Osteocyte (in vitro differentiated cells): ENCODE results near the gene UQCRC2. TPM values are rescaled to one million over a fixed set of nuclear protein-coding genes. Genes with fewer than 3 reads are reported as not detected.

Experiments
- DNase-seq: peaks from one replicate; pipeline ENCODE4 v3.0.0; 2021; ENCODE audit warnings: mixed read lengths; ENCODE audit not compliant: unreplicated experiment; ENCODE audit errors: extremely low spot score
- H3K27ac Mint-ChIP-seq: one replicate; pipeline ENCODE4 v1.8.0; 2021; ENCODE audit warnings: mild to moderate bottlenecking, mixed read lengths; ENCODE audit not compliant: unreplicated experiment
- H3K27me3 Mint-ChIP-seq: one replicate; pipeline ENCODE4 v1.8.0; 2021; ENCODE audit warnings: mixed read lengths; ENCODE audit not compliant: unreplicated experiment
- H3K36me3 Mint-ChIP-seq: one replicate; pipeline ENCODE4 v1.8.0; 2021; ENCODE audit warnings: mixed read lengths; ENCODE audit not compliant: unreplicated experiment
- H3K4me1 Mint-ChIP-seq: one replicate; pipeline ENCODE4 v1.8.0; 2021; ENCODE audit warnings: mixed read lengths; ENCODE audit not compliant: unreplicated experiment
- H3K4me3 Mint-ChIP-seq: one replicate; pipeline ENCODE4 v1.8.0; 2021; ENCODE audit warnings: mild to moderate bottlenecking, moderate library complexity, mixed read lengths; ENCODE audit not compliant: unreplicated experiment
- H3K9me3 Mint-ChIP-seq: one replicate; pipeline ENCODE4 v1.8.0; 2021; ENCODE audit warnings: mixed read lengths; ENCODE audit not compliant: unreplicated experiment
- CTCF ChIP-seq: fragments of 200-600 bp; sonication (generic); IDR thresholded peaks from 2 replicates; pipeline ENCODE4 v1.5.0; 2021; ENCODE audit warnings: antibody characterized with exemption, mild to moderate bottlenecking, moderate library complexity
- total RNA-seq: library from RNA; stranded (reverse); gene quantifications from 2 replicates; pipeline ENCODE4 v1.2.1, GENCODE V29; 2021

The UQCRC2 gene
- total RNA-seq, 1 donor from 2014 or later, result 200 TPM

DNA sequence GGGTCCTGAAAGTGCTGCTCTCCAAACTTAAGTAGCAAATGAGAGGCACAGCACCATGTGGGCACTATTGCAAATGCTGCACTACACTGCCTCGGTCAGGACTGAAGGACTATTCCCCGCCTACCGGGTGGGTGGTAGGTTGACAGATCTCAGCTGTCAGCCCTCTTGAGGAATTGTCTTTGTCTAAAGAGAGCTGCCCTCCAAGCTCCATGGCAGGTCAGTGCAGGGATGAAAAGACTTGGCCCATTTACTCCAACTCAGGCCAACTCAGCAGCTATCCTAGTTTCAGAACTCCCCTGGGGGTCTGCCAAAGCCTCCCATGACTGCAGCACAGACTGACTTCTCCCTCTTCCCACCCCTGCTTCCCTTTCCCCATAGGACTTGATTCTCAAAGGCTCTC, 51.2 kb downstream of the UQCRC2 start:
- no peaks in the 10 kb centered on the region for H3K9me3 Mint-ChIP-seq
- H3K4me1 Mint-ChIP-seq, result peaks cover 26% of the 10 kb centered on the region

GRCh38 chr16:22005746-22006145, 52.6 kb downstream of the UQCRC2 start:
- no peak overlapping the region for H3K27ac Mint-ChIP-seq
- H3K9me3 Mint-ChIP-seq, result no peaks in the 10 kb centered on the region
- TF ChIP-seq CTCF, result no peak
- DNase-seq, result no peak
- no peak overlapping the region for H3K4me3 Mint-ChIP-seq
- peaks cover 3% of the 10 kb centered on the region for H3K36me3 Mint-ChIP-seq
- H3K4me1 Mint-ChIP-seq, result peaks cover 32% of the 10 kb centered on the region
- no peaks in the 10 kb centered on the region for H3K27me3 Mint-ChIP-seq

More for the DNA sequence above, 51.2 kb downstream of the UQCRC2 start:
- Mint-ChIP-seq H3K36me3 (no peaks in the 10 kb centered on the region), H3K27me3 (no peaks in the 10 kb centered on the region), H3K27ac (no peak overlapping the region), H3K4me3 (no peak overlapping the region)
- DNase-seq, result no peak
- TF ChIP-seq CTCF, result no peak

DNA sequence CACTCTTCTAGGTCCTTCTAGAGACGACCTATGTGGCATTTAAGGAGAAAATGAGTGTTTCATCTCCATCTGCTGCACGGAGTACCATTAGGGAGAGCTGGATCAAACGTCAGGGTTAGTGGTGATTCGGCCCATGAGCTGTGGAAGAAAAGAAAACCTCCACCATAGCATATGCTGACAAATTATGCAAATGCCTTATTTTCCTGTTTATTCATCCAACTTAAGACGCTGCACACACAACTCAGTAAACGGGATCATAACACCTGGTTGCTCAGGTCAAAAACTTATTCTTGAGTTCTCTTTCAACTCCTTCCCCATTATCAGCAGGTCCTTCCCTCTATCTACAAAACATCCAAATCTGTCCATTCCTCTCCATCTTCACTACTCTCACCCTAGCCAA, 53.5 kb downstream of the UQCRC2 start:
- H3K9me3 Mint-ChIP-seq, result no peaks in the 10 kb centered on the region
- peaks cover 3% of the 10 kb centered on the region for H3K36me3 Mint-ChIP-seq
- DNase-seq, result no peak
- TF ChIP-seq CTCF, result no peak
- peaks cover 25% of the 10 kb centered on the region for H3K4me1 Mint-ChIP-seq
- H3K4me3 Mint-ChIP-seq, result peak overlapping the region; percentile 87
- H3K27ac Mint-ChIP-seq, result no peak overlapping the region
- H3K27me3 Mint-ChIP-seq, result no peaks in the 10 kb centered on the region

GRCh38 chr16:22007159-22007508, 54.0 kb downstream of the UQCRC2 start:
- no peak for DNase-seq
- Mint-ChIP-seq H3K27me3 (no peaks in the 10 kb centered on the region), H3K4me3 (peak overlapping the region; percentile 87), H3K27ac (peak overlapping the region; percentile 77), H3K36me3 (peaks cover 3% of the 10 kb centered on the region), H3K9me3 (no peaks in the 10 kb centered on the region), H3K4me1 (peaks cover 25% of the 10 kb centered on the region)
- no peak for TF ChIP-seq CTCF

DNA sequence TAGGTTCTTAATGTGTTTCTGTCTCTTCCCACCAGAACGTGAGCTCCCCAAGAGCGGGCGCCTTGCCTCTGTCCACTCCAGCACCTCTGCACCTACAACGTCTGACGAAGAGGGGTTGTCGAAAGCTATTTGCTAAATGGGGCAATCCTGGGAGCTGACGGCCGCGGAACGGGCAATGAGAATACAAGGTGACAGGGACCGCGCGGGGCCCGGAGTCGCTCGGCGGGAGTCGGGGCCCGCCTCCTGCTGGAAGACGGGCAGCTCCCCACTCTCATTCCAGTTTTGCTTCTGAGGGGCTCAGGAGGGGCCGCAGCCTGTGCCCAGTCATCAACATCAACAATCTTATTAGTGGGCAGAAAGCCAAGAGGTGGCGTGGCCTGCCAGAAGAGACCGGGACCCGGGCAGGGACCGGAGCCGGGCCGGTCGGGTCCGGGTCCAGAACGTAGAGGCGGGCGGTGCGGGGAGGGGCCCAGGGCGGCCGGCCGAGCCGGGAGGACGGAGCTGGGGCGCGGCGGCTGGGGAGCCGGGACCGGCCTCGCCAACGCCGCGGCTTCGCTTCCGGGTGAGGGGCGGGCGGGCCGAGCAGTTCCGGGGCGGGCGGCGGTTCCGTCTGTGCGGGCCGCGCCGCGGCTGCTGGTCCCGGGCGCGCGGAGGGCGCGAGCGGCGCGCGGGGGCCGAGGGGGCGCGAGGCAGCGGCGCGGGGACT, 54.5 kb downstream of the UQCRC2 start, which contains the start of gene MOSMO:
Gene MOSMO (plus strand): TSS at position 603 of the 706 bp plus-strand sequence. CDS start 191 bp downstream, outside the sequence.
- TF ChIP-seq CTCF, result peak; percentile 1
- Mint-ChIP-seq H3K4me3 (peak within 1 kb of the TSS; percentile 90), H3K36me3 (peaks cover 3% of the 10 kb centered on the region), H3K4me1 (peaks cover 25% of the 10 kb centered on the region), H3K9me3 (no peaks in the 10 kb centered on the region), H3K27ac (peak within 1 kb of the TSS; percentile 77), H3K27me3 (no peaks in the 10 kb centered on the region)
- DNase-seq, result peak; percentile 88
